ENCODE measurements around the gene NUMBL.

GRCh38 chr19:40723661-40724254 is 33.3 kb upstream of the NUMBL start:
- TF ChIP-seq ZNF317 (CRISPR knock-in tag; IDR thresholded peaks at IDR 0.05) (no peak), ZFP82 (CRISPR knock-in tag; IDR thresholded peaks at IDR 0.05; ENCODE audit: borderline replicate concordance) (no peak), ZNF589 (CRISPR knock-in tag; conservative IDR thresholded peaks at IDR 0.05) (no peak), ZFY (CRISPR knock-in tag; IDR thresholded peaks at IDR 0.05) (no peak), CTCF (CRISPR knock-in tag; IDR thresholded peaks at IDR 0.05) (no peak)

Data from HepG2 (cell line).